K562 treated with DMSO at 1 percent for 4 hours (cell line): ENCODE data around the gene RSPO1. TPM values are rescaled to one million over a fixed set of nuclear protein-coding genes. Genes with fewer than 3 reads are reported as not detected.

Source experiments
- total RNA-seq: library from RNA; unstranded; fragments of 300-600 nt; gene quantifications from 2 replicates; pipeline ENCODE4 v1.2.3, GENCODE V29; 2022; ENCODE audit not compliant: insufficient read depth

Gene RSPO1, protein sequence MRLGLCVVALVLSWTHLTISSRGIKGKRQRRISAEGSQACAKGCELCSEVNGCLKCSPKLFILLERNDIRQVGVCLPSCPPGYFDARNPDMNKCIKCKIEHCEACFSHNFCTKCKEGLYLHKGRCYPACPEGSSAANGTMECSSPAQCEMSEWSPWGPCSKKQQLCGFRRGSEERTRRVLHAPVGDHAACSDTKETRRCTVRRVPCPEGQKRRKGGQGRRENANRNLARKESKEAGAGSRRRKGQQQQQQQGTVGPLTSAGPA
- not detected in 2 replicates for total RNA-seq

DNA sequence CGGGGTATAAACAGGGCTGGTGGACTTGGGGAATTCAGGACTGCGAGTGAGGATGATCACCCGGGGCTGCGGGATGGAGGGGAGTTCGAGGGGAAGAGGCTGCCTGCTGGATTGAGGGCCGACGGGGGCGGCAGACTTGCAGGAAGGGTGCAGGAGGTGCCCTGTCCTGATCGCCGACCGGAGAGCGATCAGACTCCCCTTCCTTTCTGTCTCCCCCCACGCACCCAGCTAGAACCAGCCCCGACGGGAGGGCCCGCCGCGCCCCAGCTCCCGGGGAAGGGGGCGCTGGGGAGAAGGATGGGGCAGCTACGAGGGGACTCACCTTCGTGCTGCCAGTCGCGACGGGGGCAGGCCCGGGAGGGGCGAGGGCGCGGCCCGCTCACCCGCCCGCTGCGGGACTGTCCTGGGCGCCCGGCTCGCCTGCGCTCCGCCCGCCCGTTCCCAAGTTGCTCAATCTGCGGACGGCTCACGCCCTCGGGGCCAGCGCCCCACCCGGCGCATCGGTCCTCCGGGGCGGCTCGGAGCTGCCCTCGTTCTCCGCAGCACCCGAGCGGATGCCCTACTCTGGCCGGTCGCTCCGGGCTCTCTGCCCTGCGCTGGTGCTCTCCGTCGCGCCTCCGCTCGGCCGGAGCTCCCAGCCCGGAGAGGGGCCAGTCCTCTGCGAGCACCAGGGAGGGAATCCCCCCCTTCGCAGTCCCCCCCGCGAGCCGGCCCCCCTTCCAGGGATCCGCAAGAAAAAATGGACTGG lies at the start of gene RSPO1:
RSPO1 (minus strand) TSS at position 649 of the 748 bp plus-strand sequence. CDS start 5,231 bp downstream, outside the sequence.

DNA sequence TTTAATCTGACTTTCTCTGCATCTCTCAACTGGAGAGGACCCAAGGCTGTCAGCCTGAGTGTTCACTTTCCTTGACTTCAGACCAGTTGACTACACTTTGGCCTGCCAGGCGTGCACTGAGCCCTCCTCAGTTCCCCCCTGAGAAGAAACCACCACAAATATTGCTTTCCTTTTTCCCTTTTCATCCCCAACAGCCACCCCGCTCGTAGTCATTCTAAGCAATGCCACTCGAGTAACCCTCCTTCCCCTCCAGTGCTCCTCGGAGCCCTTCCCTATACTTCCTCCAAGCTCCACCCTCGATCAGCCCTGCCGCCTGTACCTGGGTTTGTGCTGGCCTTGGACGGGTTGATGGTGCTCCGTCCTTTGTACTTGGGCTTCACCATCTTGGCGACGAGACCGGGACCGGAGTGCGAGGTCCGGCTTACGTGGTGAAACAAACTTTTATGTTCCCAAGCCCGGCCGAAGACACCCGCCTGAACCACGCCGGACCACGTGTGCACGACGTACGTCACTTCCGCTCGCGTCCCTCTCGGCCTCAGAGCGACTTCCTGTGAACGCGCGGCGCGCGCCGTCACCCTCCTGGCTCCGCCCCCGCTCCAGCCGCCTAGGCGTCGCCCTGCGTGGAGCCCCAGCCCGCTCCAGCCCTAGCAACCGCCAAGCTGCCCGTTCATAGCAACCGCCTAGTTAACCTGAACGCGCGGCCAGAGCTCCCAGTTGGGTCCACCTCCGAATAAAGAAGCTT lies 39.1 kb downstream of the RSPO1 start, which contains the start of gene GNL2:
GNL2 (minus strand) TSS at position 498 of the 742 bp plus-strand sequence; CDS start at position 383, 115 bp downstream.

Other genes starting within 250 kb of the RSPO1 start
- 7.6 and 14.4 TPM in 2 replicates for gene ZC3H12A, start 160.3 kb downstream of the RSPO1 start, total RNA-seq
- 41.3 and 63.6 TPM in 2 replicates for gene MEAF6, start 120.1 kb downstream of the RSPO1 start, total RNA-seq
- gene SNIP1, start 80.6 kb downstream of the RSPO1 start, total RNA-seq: 8.8 and 11.5 TPM in 2 replicates
- 0.97 and 1.9 TPM in 2 replicates for gene DNALI1, start 78.0 kb downstream of the RSPO1 start, total RNA-seq
- 80.0 and 87.8 TPM in 2 replicates for gene GNL2, start 39.0 kb downstream of the RSPO1 start, total RNA-seq
- 61.6 and 73.4 TPM in 2 replicates for gene CDCA8, start 57.6 kb upstream of the RSPO1 start, total RNA-seq
- not detected in 2 replicates for gene EPHA10, start 130.2 kb upstream of the RSPO1 start, total RNA-seq
- not detected in 2 replicates for gene MANEAL, start 159.0 kb upstream of the RSPO1 start, total RNA-seq
- gene C1orf122, start 172.9 kb upstream of the RSPO1 start, total RNA-seq: 82.4 and 87.8 TPM in 2 replicates
- 53.4 and 53.5 TPM in 2 replicates for gene YRDC, start 173.3 kb upstream of the RSPO1 start, total RNA-seq
- 3.8 and 3.9 TPM in 2 replicates for gene MTF1, start 224.7 kb upstream of the RSPO1 start, total RNA-seq